GM23338 (cell line): ENCODE results near the gene ARPC5. TPM values are rescaled to one million over a fixed set of nuclear protein-coding genes. Genes with fewer than 3 reads are reported as not detected.
"Not testable (repeated sequence)": the region's sequence is repeated elsewhere in the genome, so short reads cannot be mapped to it uniquely, and the experiment has no call there.

ENCODE experiments used
- ATAC-seq: fragments of 200-7000 bp; cut with Tn5 transposase; 3 replicates; pipeline ENCODE4 v1.9.1; 2020
- DNase-seq: peaks from one replicate; pipeline ENCODE4 v3.0.0-alpha.2; 2015; ENCODE audit warnings: low spot score
- H2AFZ ChIP-seq: fragments of 200-600 bp; sonication (generic); 2 replicates; pipeline ENCODE4 v1.8.0; 2016; ENCODE audit warnings: antibody characterized with exemption, mild to moderate bottlenecking, moderate library complexity
- H3F3A ChIP-seq: fragments of 200-600 bp; sonication (generic); replicated peaks from 2 replicates; pipeline ENCODE4 v1.8.0; 2017; ENCODE audit warnings: antibody characterized with exemption, mixed run types, low read depth
- H3K27ac ChIP-seq: fragments of 200-600 bp; sonication (generic); 2 replicates; pipeline ENCODE4 v1.6.1; 2016; ENCODE audit warnings: low read depth
- H3K27me3 ChIP-seq: fragments of 200-600 bp; sonication (generic); 2 replicates; pipeline ENCODE4 v1.8.0; 2016; ENCODE audit warnings: mild to moderate bottlenecking, mixed run types, moderate library complexity; ENCODE audit not compliant: insufficient read depth
- H3K36me3 ChIP-seq: fragments of 200-600 bp; sonication (generic); 2 replicates; pipeline ENCODE4 v1.8.0; 2016; ENCODE audit warnings: mild to moderate bottlenecking; ENCODE audit not compliant: insufficient read depth
- H3K4me1 ChIP-seq: fragments of 200-600 bp; sonication (generic); 2 replicates; pipeline ENCODE4 v1.8.0; 2016; ENCODE audit warnings: mild to moderate bottlenecking, moderate library complexity; ENCODE audit not compliant: insufficient read depth
- H3K4me2 ChIP-seq: fragments of 200-600 bp; sonication (generic); 2 replicates; pipeline ENCODE4 v1.7.1; 2017; ENCODE audit warnings: mixed run types
- H3K4me3 ChIP-seq: fragments of 200-600 bp; sonication (generic); 2 replicates; pipeline ENCODE4 v1.6.1; 2016; ENCODE audit warnings: mixed run types
- H3K79me2 ChIP-seq: fragments of 200-600 bp; sonication (generic); replicated peaks from 2 replicates; pipeline ENCODE4 v1.8.0; 2017; ENCODE audit warnings: mild to moderate bottlenecking; ENCODE audit not compliant: insufficient read depth
- H3K9me2 ChIP-seq: fragments of 200-600 bp; sonication (generic); 2 replicates; pipeline ENCODE4 v1.8.0; 2017; ENCODE audit not compliant: insufficient read depth
- H4K20me1 ChIP-seq: fragments of 200-600 bp; sonication (generic); replicated peaks from 2 replicates; pipeline ENCODE4 v1.8.0; 2017; ENCODE audit warnings: mild to moderate bottlenecking; ENCODE audit not compliant: insufficient read depth
- H3K27ac Mint-ChIP-seq: 2 replicates; pipeline ENCODE4 v1.8.0; 2020; ENCODE audit warnings: inconsistent platforms, mild to moderate bottlenecking, moderate library complexity, mixed read lengths
- H3K27me3 Mint-ChIP-seq: 3 replicates; pipeline ENCODE4 v1.8.0; 2022; ENCODE audit warnings: low read depth, mild to moderate bottlenecking, moderate library complexity, mixed read lengths, inconsistent platforms; ENCODE audit not compliant: insufficient read depth, poor library complexity
- H3K36me3 Mint-ChIP-seq: 3 replicates; pipeline ENCODE4 v1.8.0; 2021; ENCODE audit warnings: low read depth, mild to moderate bottlenecking, inconsistent platforms, moderate library complexity, mixed read lengths
- H3K4me1 Mint-ChIP-seq: 3 replicates; pipeline ENCODE4 v1.8.0; 2020; ENCODE audit warnings: mild to moderate bottlenecking, inconsistent platforms, mixed read lengths
- H3K4me3 Mint-ChIP-seq: 3 replicates; pipeline ENCODE4 v1.8.0; 2021; ENCODE audit warnings: moderate library complexity, mild to moderate bottlenecking, inconsistent platforms, mixed read lengths
- H3K9me3 Mint-ChIP-seq: 3 replicates; pipeline ENCODE4 v1.8.0; 2020; ENCODE audit warnings: moderate library complexity, mild to moderate bottlenecking, inconsistent platforms, mixed read lengths
- STAT1 ChIP-seq: IDR thresholded peaks from one replicate; pipeline ENCODE4 v1.6.1; 2016; ENCODE audit warnings: antibody characterized with exemption; ENCODE audit not compliant: unreplicated experiment
- ZNF331 ChIP-seq: fragments of 250-450 bp; sonication (Bioruptor Pico); IDR thresholded peaks from 2 replicates; pipeline ENCODE4 v1.5.0; 2020; ENCODE audit warnings: low read depth, mild to moderate bottlenecking, moderate library complexity
- polyA plus RNA-seq: library from polyadenylated mRNA; unstranded; fragments of >200 nt; fragmentation: Nextera tagmentation; extraction: Ambion mirVana; gene quantifications from 2 replicates; pipeline ENCODE4 v1.2.1, GENCODE V29; 2016
- total RNA-seq: library from RNA; depleted of rRNA; stranded (reverse); fragments of >200 nt; shearing (Covaris generic); gene quantifications from 2 replicates; pipeline ENCODE4 v1.2.3, GENCODE V29; 2014
- TF ChIP-seq, protein P1 (sequence below): fragments of 250-450 bp; sonication (Bioruptor Pico); IDR thresholded peaks from 2 replicates; pipeline ENCODE4 v1.5.0; 2020; ENCODE audit warnings: mild to moderate bottlenecking, moderate library complexity

The ARPC5 gene
- total and polyA plus RNA-seq, 2 experiments from 2014 or later = 75.4 to 98.9 TPM

DNA sequence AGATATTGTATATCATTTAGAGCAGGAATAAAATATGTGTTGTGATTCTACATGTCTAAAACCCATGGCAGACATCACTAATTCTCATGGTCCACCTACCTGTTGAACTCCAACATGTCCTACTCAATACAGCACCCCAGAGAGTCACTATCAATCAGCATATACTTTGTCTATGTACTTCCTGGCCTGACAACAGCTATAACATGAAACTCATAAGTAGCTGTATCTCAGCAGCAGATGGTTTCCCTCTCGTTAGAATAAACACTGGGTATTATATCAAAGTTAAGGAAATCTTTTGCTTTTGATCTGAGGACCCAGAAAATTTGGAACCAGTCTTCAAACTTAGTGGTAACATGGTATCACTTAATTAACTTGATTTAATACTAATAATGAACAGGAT, 15.8 kb downstream of the ARPC5 start (continued):
- TF ChIP-seq, protein P1, sequence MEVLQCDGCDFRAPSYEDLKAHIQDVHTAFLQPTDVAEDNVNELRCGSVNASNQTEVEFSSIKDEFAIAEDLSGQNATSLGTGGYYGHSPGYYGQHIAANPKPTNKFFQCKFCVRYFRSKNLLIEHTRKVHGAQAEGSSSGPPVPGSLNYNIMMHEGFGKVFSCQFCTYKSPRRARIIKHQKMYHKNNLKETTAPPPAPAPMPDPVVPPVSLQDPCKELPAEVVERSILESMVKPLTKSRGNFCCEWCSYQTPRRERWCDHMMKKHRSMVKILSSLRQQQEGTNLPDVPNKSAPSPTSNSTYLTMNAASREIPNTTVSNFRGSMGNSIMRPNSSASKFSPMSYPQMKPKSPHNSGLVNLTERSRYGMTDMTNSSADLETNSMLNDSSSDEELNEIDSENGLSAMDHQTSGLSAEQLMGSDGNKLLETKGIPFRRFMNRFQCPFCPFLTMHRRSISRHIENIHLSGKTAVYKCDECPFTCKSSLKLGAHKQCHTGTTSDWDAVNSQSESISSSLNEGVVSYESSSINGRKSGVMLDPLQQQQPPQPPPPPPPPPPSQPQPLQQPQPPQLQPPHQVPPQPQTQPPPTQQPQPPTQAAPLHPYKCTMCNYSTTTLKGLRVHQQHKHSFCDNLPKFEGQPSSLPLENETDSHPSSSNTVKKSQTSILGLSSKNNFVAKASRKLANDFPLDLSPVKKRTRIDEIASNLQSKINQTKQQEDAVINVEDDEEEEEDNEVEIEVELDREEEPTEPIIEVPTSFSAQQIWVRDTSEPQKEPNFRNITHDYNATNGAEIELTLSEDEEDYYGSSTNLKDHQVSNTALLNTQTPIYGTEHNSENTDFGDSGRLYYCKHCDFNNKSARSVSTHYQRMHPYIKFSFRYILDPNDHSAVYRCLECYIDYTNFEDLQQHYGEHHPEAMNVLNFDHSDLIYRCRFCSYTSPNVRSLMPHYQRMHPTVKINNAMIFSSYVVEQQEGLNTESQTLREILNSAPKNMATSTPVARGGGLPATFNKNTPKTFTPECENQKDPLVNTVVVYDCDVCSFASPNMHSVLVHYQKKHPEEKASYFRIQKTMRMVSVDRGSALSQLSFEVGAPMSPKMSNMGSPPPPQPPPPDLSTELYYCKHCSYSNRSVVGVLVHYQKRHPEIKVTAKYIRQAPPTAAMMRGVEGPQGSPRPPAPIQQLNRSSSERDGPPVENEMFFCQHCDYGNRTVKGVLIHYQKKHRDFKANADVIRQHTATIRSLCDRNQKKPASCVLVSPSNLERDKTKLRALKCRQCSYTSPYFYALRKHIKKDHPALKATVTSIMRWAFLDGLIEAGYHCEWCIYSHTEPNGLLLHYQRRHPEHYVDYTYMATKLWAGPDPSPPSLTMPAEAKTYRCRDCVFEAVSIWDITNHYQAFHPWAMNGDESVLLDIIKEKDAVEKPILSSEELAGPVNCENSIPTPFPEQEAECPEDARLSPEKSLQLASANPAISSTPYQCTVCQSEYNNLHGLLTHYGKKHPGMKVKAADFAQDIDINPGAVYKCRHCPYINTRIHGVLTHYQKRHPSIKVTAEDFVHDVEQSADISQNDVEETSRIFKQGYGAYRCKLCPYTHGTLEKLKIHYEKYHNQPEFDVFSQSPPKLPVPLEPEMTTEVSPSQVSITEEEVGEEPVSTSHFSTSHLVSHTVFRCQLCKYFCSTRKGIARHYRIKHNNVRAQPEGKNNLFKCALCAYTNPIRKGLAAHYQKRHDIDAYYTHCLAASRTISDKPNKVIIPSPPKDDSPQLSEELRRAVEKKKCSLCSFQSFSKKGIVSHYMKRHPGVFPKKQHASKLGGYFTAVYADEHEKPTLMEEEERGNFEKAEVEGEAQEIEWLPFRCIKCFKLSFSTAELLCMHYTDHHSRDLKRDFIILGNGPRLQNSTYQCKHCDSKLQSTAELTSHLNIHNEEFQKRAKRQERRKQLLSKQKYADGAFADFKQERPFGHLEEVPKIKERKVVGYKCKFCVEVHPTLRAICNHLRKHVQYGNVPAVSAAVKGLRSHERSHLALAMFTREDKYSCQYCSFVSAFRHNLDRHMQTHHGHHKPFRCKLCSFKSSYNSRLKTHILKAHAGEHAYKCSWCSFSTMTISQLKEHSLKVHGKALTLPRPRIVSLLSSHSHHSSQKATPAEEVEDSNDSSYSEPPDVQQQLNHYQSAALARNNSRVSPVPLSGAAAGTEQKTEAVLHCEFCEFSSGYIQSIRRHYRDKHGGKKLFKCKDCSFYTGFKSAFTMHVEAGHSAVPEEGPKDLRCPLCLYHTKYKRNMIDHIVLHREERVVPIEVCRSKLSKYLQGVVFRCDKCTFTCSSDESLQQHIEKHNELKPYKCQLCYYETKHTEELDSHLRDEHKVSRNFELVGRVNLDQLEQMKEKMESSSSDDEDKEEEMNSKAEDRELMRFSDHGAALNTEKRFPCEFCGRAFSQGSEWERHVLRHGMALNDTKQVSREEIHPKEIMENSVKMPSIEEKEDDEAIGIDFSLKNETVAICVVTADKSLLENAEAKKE (CRISPR knock-in tag) = no peak
- TF ChIP-seq ZNF331 (CRISPR knock-in tag) = no peak
- TF ChIP-seq STAT1 = no peak

DNA sequence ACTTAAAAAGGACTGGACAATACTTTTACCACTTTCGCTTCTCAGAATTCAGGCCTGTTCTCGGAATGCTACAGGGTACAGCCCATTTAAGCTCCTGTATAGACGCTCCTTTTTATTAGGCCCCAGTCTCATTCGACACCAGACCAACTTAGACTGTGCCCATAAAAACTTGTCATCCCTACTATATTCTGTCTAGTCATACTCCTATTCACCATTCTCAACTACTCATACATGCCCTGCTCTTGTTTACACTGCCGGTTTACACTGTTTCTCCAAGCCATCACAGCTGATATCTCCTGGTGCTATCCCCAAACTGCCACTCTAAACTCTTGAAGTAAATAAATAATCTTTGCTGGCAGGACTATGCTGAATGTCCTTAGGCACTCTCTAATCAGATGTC, 17.4 kb downstream of the ARPC5 start:
- not testable (repeated sequence) for H3K27ac Mint-ChIP-seq, H3K36me3 ChIP-seq, ATAC-seq, H3K4me3 ChIP-seq, H3K36me3 Mint-ChIP-seq, H3K9me3 Mint-ChIP-seq, H3K4me2 ChIP-seq, H3K9me2 ChIP-seq, H3F3A ChIP-seq, DNase-seq, H2AFZ ChIP-seq, H3K27me3 ChIP-seq, H4K20me1 ChIP-seq, H3K4me3 Mint-ChIP-seq, H3K79me2 ChIP-seq, H3K27me3 Mint-ChIP-seq, H3K27ac ChIP-seq
- peaks cover 39% of the 10 kb centered on the region for H3K4me1 ChIP-seq
- peaks cover 35% of the 10 kb centered on the region for H3K4me1 Mint-ChIP-seq

- not testable (repeated sequence) for H3K79me2 ChIP-seq, ATAC-seq, H3F3A ChIP-seq, H3K4me2 ChIP-seq, H3K4me1 Mint-ChIP-seq, H3K36me3 Mint-ChIP-seq, H3K4me3 Mint-ChIP-seq, H3K27ac ChIP-seq, H3K27me3 ChIP-seq, H3K27me3 Mint-ChIP-seq, H2AFZ ChIP-seq, H3K4me3 ChIP-seq, H3K9me3 Mint-ChIP-seq, H4K20me1 ChIP-seq, H3K4me1 ChIP-seq, H3K36me3 ChIP-seq, H3K27ac Mint-ChIP-seq, DNase-seq, H3K9me2 ChIP-seq
Measured at GRCh38 chr1:183612975-183613374, 22.6 kb downstream of the ARPC5 start.
